Measurements from ENCODE around the gene FBXO34. TPM values are rescaled to one million over a fixed set of nuclear protein-coding genes. Genes with fewer than 3 reads are reported as not detected.

FBXO34 gene
- total and polyA plus RNA-seq, 9 of the 15 experiments (the other 6 are each of a cell fraction or from before 2014, with no cell fraction given), result 6.3 to 24.9 (median 16.2) TPM

GRCh38 chr14:55303691-55304145 is 32.5 kb downstream of the FBXO34 start:
- in situ Hi-C loops (cut with MboI) (no loop called here), intact Hi-C loops (cut with micrococcal nuclease) (no loop called here)
- no TSS peak for BruUV-seq (replicated peaks)
- H2AFZ ChIP-seq (ENCODE audit: low read depth, low read length), result no peak overlapping the region
- H3K27ac ChIP-seq (ENCODE audit: extremely low read depth, low read depth, low read length), result no peak overlapping the region
- ChIA-PET POLR2A (interaction anchor here (0.9 to 1.1 kb wide), 2 partner anchors 8 to 31 kb away, joined by 3 read pairs; no protein-coding TSS in a partner anchor), CTCF (ENCODE audit: low intra/inter-chr PET ratio) (no interaction called here)
- no peak overlapping the region for H3K9ac ChIP-seq (ENCODE audit: insufficient read depth in 1 of 2, low read depth in 2 of 2, low read length in 2 of 2)
- H3K4me3 ChIP-seq, result no peak overlapping the region
- no peak for FAIRE-seq
- no peaks in the 10 kb centered on the region for H3K9me1 ChIP-seq (ENCODE audit: control insufficient read depth, insufficient read depth, low read length)
- peaks cover 0 to 7% of the 10 kb centered on the region in 2 experiments; a peak in 2 of 5 replicates for H3K4me1 ChIP-seq (replicated peaks in 1 of 2; ENCODE audit: control insufficient read depth in 2 of 2, insufficient read depth in 2 of 2, low read length in 2 of 2)
- DNase-seq (ENCODE audit: extremely low read depth in 1 of 4, low spot score in 3 of 4), result no peak
- WGBS (ENCODE audit: insufficient coverage, low coverage, missing lambda C conversion rate), result 45% methylated on average over 2 of the region's 2 CpGs
- H4K20me1 ChIP-seq (replicated peaks; ENCODE audit: control insufficient read depth, insufficient read depth, low read length), result 0 out of 2 replicates have a peak, but pooled peaks cover 4% of the 10 kb centered on the region
- TF ChIP-seq PBX2 (CRISPR knock-in tag; IDR thresholded peaks at IDR 0.05; ENCODE audit: low read depth) (no peak), PBX2 (tag; conservative IDR thresholded peaks at IDR 0.05; ENCODE audit: low read depth) (0 out of 2 replicates have a peak, but pooled peaks have one; percentile 16), CHD4 (IDR thresholded peaks at IDR 0.05; ENCODE audit: insufficient read depth, insufficient replicate concordance, low read depth, low read length, poor library complexity, severe bottlenecking) (no peak), SETDB1 (IDR thresholded peaks at IDR 0.05; ENCODE audit: low read length) (no peak), THRAP3 (IDR thresholded peaks at IDR 0.05; ENCODE audit: borderline replicate concordance) (no peak), ELF4 (CRISPR knock-in tag; IDR thresholded peaks at IDR 0.05) (no peak), ZNF134 (CRISPR knock-in tag; conservative IDR thresholded peaks at IDR 0.05) (no peak), MEIS2 (IDR thresholded peaks at IDR 0.05; ENCODE audit: partially characterized antibody) (peak; percentile 12), ZNF175 (CRISPR knock-in tag; IDR thresholded peaks at IDR 0.05; ENCODE audit: low read depth) (no peak), ILF3 (IDR thresholded peaks at IDR 0.05; ENCODE audit: borderline replicate concordance) (no peak), GATAD2A (IDR thresholded peaks at IDR 0.05) (no peak)
- H3K9me3 ChIP-seq (replicated peaks; ENCODE audit: control insufficient read depth, insufficient read depth, low read depth, low read length), result no peaks in the 10 kb centered on the region
- no peak for ATAC-seq
- H3K4me2 ChIP-seq (ENCODE audit: insufficient read depth, low read length), result no peak overlapping the region
- H3K36me3 ChIP-seq (ENCODE audit: control insufficient read depth, insufficient read depth, low read length), result peaks cover 5% of the 10 kb centered on the region; the same call in 1 of the 3 replicates
- peaks cover 64% of the 10 kb centered on the region for H3K79me2 ChIP-seq (ENCODE audit: control insufficient read depth, insufficient read depth, low read length)
- no peaks in the 10 kb centered on the region for H3K27me3 ChIP-seq (ENCODE audit: control insufficient read depth in 2 of 2, insufficient read depth in 2 of 2, low read length in 2 of 2)
